WI38 (cell line): ENCODE data around the gene WIZ.

ENCODE experiments used
- H3K4me3 ChIP-seq: 2 replicates; pipeline ENCODE4 v1.5.1; 2011; ENCODE audit warnings: low read depth, mild to moderate bottlenecking, control low read depth, low read length
- CTCF ChIP-seq: IDR thresholded peaks from 2 replicates; pipeline ENCODE4 v1.5.1; 2012; ENCODE audit warnings: low read depth, mild to moderate bottlenecking, control low read depth, low read length

The WIZ gene

GRCh38 chr19:15373644-15374043, 76.1 kb downstream of the WIZ start:
- H3K4me3 ChIP-seq: no peak overlapping the region
- no peak for TF ChIP-seq CTCF

DNA sequence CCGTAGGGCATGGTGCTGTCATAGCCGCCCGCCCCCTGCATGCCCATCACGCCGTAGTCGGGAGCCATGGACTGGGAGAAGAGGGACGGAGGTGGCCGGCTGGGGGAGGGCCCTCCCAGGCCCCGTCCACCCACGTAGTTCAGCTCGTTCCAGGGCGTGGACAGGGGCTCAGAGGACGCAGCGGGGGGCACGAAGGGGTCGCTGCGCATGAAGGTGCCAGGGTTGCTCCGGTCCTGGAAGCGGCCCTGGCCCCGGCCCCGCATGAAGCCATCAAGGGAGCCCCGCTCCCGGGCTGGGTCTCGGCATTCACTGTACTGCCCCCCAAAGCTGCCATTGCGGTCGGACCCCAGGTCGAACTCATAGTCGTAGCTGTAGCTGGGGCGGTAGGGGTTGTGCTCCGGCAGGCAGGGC, 76.9 kb downstream of the WIZ start:
- H3K4me3 ChIP-seq: no peak overlapping the region
- no peak for TF ChIP-seq CTCF

- no peak for TF ChIP-seq CTCF
- no peak overlapping the region for H3K4me3 ChIP-seq
These were observed 77.3 kb downstream of the WIZ start for GRCh38 chr19:15372470-15372869.

DNA sequence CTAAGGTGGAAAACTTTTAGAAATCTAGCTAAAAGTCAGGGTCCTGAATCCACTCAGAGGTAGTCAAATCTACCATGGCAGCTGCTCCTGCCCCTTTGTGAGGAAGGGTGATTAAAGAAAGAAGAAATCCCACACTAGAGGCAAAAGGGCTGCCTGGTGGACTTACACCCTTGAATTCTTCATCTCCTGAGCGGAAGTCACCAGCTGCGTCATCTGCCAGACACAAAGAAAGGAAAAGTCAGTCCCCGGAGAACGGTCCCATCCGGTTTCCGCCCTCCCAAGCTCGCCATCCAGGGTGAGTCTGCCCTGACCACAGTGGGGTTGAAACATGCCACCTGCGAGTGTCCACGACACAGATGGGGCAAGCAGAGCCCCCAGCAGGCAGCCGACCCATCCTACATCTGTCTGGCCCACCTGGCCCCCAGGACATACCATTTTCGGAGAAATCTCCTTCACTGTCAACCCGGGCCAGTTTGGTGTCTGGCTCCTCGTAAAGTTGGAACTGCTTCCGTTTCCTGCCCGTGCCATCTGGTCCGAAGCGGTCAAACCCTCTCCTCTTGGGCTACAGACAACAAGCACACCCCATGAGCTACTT, 77.9 kb downstream of the WIZ start:
- no peak overlapping the region for H3K4me3 ChIP-seq
- no peak for TF ChIP-seq CTCF

- no peak for TF ChIP-seq CTCF
- H3K4me3 ChIP-seq: no peak overlapping the region
These were observed 78.6 kb downstream of the WIZ start for GRCh38 chr19:15371119-15371518.
